Measurements from ENCODE around the gene IREB2. TPM values are rescaled to one million over a fixed set of nuclear protein-coding genes. Genes with fewer than 3 reads are reported as not detected.

The IREB2 gene
- total and polyA plus RNA-seq, 2 of the 13 experiments (the other 11 are each of a cell fraction or from before 2014, with no cell fraction given) = 24.2 to 30.4 TPM

- TF ChIP-seq SALL2 (CRISPR knock-in tag; IDR thresholded peaks at IDR 0.05) (peak; percentile 85; the same call in 1 of the 2 replicates), ZNF530 (CRISPR knock-in tag; IDR thresholded peaks at IDR 0.05; ENCODE audit: low read depth) (no peak), CTCF (CRISPR knock-in tag; IDR thresholded peaks at IDR 0.05) (peak; percentile 34; the same call in 1 of the 2 replicates), FOXK2 (IDR thresholded peaks at IDR 0.05) (no peak), ZNF432 (CRISPR knock-in tag; IDR thresholded peaks at IDR 0.05; ENCODE audit: borderline replicate concordance) (no peak), ELF1 (CRISPR knock-in tag; IDR thresholded peaks at IDR 0.05) (peak; percentile 30; the same call in 1 of the 2 replicates), AGO2 (optimal IDR thresholded peaks at IDR 0.05; ENCODE audit: low read depth, low read length) (peak; percentile 28), RFX1 (IDR thresholded peaks at IDR 0.05) (no peak), GLI4 (CRISPR knock-in tag; IDR thresholded peaks at IDR 0.05; ENCODE audit: borderline replicate concordance) (no peak), ZFP82 (CRISPR knock-in tag; IDR thresholded peaks at IDR 0.05; ENCODE audit: borderline replicate concordance) (0 out of 2 replicates have a peak, but pooled peaks have one; percentile 52), SMAD1 (CRISPR knock-in tag; IDR thresholded peaks at IDR 0.05; ENCODE audit: borderline replicate concordance, low read depth) (no peak), DZIP1 (CRISPR knock-in tag; IDR thresholded peaks at IDR 0.05) (0 out of 2 replicates have a peak, but pooled peaks have one; percentile 39), ZKSCAN1 (IDR thresholded peaks at IDR 0.05; ENCODE audit: low read length) (no peak), EZH2 (conservative IDR thresholded peaks at IDR 0.05; ENCODE audit: low read depth, low read length) (no peak), MLX (CRISPR knock-in tag; IDR thresholded peaks at IDR 0.05) (no peak), THYN1 (CRISPR knock-in tag; IDR thresholded peaks at IDR 0.05; ENCODE audit: borderline replicate concordance, low read depth) (no peak), ZNF782 (CRISPR knock-in tag; IDR thresholded peaks at IDR 0.05; ENCODE audit: borderline replicate concordance) (0 out of 2 replicates have a peak, but pooled peaks have one; percentile 23), JUNB (CRISPR knock-in tag; IDR thresholded peaks at IDR 0.05; ENCODE audit: borderline replicate concordance) (no peak), ZNF788 (CRISPR knock-in tag; IDR thresholded peaks at IDR 0.05; ENCODE audit: borderline replicate concordance) (peak; percentile 32; the same call in 1 of the 2 replicates), ZNF569 (CRISPR knock-in tag; IDR thresholded peaks at IDR 0.05; ENCODE audit: borderline replicate concordance) (no peak), BRD4 (CRISPR knock-in tag; IDR thresholded peaks at IDR 0.05) (no peak), LCORL (IDR thresholded peaks at IDR 0.05) (no peak), LCORL (CRISPR knock-in tag; IDR thresholded peaks at IDR 0.05) (no peak)
- TF ChIP-seq, protein P1, sequence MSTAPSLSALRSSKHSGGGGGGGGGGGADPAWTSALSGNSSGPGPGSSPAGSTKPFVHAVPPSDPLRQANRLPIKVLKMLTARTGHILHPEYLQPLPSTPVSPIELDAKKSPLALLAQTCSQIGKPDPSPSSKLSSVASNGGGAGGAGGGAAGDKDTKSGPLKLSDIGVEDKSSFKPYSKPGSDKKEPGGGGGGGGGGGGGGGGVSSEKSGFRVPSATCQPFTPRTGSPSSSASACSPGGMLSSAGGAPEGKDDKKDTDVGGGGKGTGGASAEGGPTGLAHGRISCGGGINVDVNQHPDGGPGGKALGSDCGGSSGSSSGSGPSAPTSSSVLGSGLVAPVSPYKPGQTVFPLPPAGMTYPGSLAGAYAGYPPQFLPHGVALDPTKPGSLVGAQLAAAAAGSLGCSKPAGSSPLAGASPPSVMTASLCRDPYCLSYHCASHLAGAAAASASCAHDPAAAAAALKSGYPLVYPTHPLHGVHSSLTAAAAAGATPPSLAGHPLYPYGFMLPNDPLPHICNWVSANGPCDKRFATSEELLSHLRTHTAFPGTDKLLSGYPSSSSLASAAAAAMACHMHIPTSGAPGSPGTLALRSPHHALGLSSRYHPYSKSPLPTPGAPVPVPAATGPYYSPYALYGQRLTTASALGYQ (CRISPR knock-in tag; IDR thresholded peaks at IDR 0.05) = no peak
These were observed 69.2 kb downstream of the IREB2 start, which contains the start of gene HYKK (continued) for GRCh38 chr15:78506971-78507830.

Measured in HepG2 (cell line).